ENCODE measurements around the gene CLPTM1L. TPM values are rescaled to one million over a fixed set of nuclear protein-coding genes. Genes with fewer than 3 reads are reported as not detected.

CLPTM1L gene
- polyA plus RNA-seq, 2 of the 4 experiments (the other 2 are of a cell fraction), result 171 to 173 TPM

DNA sequence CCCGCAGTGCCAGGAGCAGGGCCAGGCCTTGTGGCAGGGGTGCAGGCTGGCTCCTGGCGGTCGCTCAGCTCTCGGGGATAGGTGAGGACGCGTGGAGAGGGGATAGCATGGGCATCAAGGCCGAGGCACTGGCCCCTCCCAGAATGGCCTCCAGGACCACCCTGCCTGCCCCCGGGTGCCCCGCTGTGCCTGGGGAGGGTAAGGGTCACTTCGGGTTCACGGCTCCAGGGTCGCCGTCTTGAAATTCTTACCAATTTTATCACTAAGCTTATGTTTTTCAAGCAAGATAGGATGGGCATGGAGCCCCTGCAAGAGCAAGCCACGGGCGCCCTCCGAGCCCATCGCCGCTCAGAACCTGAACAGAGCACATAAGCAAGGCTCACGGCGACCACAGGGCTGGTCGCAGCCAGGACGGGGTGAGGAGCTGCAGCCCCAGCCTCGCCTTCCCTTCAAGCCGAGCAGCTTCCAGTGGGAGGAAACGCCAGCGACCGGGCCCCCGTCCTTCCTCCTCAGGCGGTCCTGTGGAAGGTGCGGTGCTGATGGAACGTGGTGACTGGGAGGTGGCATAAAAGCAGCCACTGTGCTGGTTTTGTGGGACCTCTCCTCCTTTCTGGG lies 14.2 kb upstream of the CLPTM1L start:
- no peak overlapping the region for H3K4me2 ChIP-seq
- no peaks in the 10 kb centered on the region for H3K4me1 ChIP-seq
- ATAC-seq, result no peak
- ChIA-PET POLR2A (no interaction called here), CTCF (interaction anchor here (0.9 to 1.5 kb wide), 6 partner anchors 13 to 285 kb away, joined by 3 to 5 read pairs (median 3); no protein-coding TSS in a partner anchor)
- H3K9me3 ChIP-seq, result no peaks in the 10 kb centered on the region
- FAIRE-seq, result no peak
- no peak for DNase-seq (ENCODE audit: low read depth in 1 of 2, low spot score in 1 of 2)
- no peak overlapping the region for H3K27ac ChIP-seq
- WGBS (ENCODE audit: missing lambda C conversion rate), result 70% methylated on average over 21 of the region's 31 CpGs
- TF ChIP-seq ELK1 (IDR thresholded peaks at IDR 0.05; ENCODE audit: low read depth, low read length), result no peak
- TF ChIP-seq POLR2AphosphoS2 (conservative IDR thresholded peaks at IDR 0.05; ENCODE audit: low read length), result no peak
- TF ChIP-seq CBX2 (IDR thresholded peaks at IDR 0.05; ENCODE audit: borderline replicate concordance, low read depth), result no peak
- TF ChIP-seq FOSB (CRISPR knock-in tag; IDR thresholded peaks at IDR 0.05), result no peak
- no peak for TF ChIP-seq HOXA7 (CRISPR knock-in tag; IDR thresholded peaks at IDR 0.05)
- TF ChIP-seq CHD4 (IDR thresholded peaks at IDR 0.05; ENCODE audit: borderline replicate concordance), result no peak
- H3K4me3 ChIP-seq, result no peak overlapping the region

GRCh38 chr5:1358726-1359025 lies 13.8 kb upstream of the CLPTM1L start:
- TF ChIP-seq MYC (IDR thresholded peaks at IDR 0.05; ENCODE audit: borderline replicate concordance, low read length), result no peak
- no peak for TF ChIP-seq SREBF2 (IDR thresholded peaks at IDR 0.05)
- TF ChIP-seq HDAC2 (IDR thresholded peaks at IDR 0.05), result no peak
- TF ChIP-seq CHD4 (IDR thresholded peaks at IDR 0.05; ENCODE audit: borderline replicate concordance), result no peak
- TF ChIP-seq EHF (CRISPR knock-in tag; IDR thresholded peaks at IDR 0.05), result no peak
- TF ChIP-seq, protein P1, sequence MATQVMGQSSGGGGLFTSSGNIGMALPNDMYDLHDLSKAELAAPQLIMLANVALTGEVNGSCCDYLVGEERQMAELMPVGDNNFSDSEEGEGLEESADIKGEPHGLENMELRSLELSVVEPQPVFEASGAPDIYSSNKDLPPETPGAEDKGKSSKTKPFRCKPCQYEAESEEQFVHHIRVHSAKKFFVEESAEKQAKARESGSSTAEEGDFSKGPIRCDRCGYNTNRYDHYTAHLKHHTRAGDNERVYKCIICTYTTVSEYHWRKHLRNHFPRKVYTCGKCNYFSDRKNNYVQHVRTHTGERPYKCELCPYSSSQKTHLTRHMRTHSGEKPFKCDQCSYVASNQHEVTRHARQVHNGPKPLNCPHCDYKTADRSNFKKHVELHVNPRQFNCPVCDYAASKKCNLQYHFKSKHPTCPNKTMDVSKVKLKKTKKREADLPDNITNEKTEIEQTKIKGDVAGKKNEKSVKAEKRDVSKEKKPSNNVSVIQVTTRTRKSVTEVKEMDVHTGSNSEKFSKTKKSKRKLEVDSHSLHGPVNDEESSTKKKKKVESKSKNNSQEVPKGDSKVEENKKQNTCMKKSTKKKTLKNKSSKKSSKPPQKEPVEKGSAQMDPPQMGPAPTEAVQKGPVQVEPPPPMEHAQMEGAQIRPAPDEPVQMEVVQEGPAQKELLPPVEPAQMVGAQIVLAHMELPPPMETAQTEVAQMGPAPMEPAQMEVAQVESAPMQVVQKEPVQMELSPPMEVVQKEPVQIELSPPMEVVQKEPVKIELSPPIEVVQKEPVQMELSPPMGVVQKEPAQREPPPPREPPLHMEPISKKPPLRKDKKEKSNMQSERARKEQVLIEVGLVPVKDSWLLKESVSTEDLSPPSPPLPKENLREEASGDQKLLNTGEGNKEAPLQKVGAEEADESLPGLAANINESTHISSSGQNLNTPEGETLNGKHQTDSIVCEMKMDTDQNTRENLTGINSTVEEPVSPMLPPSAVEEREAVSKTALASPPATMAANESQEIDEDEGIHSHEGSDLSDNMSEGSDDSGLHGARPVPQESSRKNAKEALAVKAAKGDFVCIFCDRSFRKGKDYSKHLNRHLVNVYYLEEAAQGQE (IDR thresholded peaks at IDR 0.05), result no peak
- TF ChIP-seq FOXS1 (CRISPR knock-in tag; IDR thresholded peaks at IDR 0.05), result no peak
- no peak for TF ChIP-seq ZNF302 (CRISPR knock-in tag; IDR thresholded peaks at IDR 0.05)
- no peak for TF ChIP-seq NFE2L2 (conservative IDR thresholded peaks at IDR 0.05; ENCODE audit: low read length)
- TF ChIP-seq HEYL (CRISPR knock-in tag; IDR thresholded peaks at IDR 0.05), result no peak
- DNase-seq (ENCODE audit: low read depth in 1 of 2, low spot score in 1 of 2) (no peak), FAIRE-seq (no peak), ATAC-seq (no peak; a peak in 1 of 6 replicates)
- no peak overlapping the region for H3K27ac ChIP-seq
- no peaks in the 10 kb centered on the region for H3K4me1 ChIP-seq
- CTCF ChIA-PET, result interaction anchor here (0.9 to 1.5 kb wide), 6 partner anchors 14 to 286 kb away, joined by 3 to 5 read pairs (median 3); no protein-coding TSS in a partner anchor
- POLR2A ChIA-PET, result no interaction called here
- no peaks in the 10 kb centered on the region for H3K9me3 ChIP-seq
- no peak overlapping the region for H3K4me3 ChIP-seq
- WGBS (ENCODE audit: missing lambda C conversion rate), result 47% methylated on average over 3 of the region's 10 CpGs
- H3K4me2 ChIP-seq, result no peak overlapping the region

DNA sequence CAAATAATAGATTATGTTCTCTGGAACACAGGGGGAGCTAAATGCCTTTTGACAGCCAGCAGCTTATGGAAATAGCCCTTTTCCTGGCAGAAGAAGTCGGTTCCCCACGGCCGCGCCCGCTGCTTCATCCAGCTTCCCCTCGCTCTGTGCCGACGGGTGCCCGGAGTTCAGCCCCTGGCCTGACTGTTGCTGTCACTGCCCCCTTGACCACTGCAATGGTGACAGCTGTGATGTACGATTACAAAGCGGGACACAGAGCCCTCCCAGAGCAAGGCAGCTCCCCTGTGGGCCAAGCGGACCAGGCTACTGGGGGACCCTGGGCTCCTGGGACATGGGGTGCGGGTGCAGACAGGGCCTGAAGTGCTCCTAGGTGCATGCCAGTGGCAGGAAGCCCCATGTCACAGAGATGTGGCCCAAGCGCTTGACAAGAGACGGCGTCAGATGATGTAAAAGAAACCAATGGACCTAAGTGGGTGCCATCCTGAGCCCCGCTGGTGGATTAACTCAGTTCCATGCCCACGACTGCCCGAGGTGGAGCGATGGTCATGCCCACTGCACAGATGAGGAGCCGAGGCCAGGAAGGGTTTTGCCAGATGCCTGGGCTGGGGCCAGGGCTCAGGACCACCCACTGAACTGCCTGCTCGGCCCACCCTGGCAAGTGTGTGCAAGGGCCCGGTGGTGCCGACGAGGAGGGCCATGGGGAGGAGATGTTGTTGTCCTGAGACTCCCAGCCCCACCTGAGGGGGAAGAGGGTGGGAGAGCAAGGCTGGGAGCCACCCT lies 13.2 kb upstream of the CLPTM1L start:
- no peak overlapping the region for H3K27ac ChIP-seq
- POLR2A ChIA-PET, result no interaction called here
- WGBS (ENCODE audit: missing lambda C conversion rate), result 72% methylated on average over 20 of the region's 25 CpGs
- CTCF ChIA-PET, result interaction anchor here (0.7 to 1.5 kb wide), 6 partner anchors 20 to 286 kb away, joined by 3 to 5 read pairs (median 3); no protein-coding TSS in a partner anchor
- no peaks in the 10 kb centered on the region for H3K4me1 ChIP-seq
- TF ChIP-seq, protein P2, sequence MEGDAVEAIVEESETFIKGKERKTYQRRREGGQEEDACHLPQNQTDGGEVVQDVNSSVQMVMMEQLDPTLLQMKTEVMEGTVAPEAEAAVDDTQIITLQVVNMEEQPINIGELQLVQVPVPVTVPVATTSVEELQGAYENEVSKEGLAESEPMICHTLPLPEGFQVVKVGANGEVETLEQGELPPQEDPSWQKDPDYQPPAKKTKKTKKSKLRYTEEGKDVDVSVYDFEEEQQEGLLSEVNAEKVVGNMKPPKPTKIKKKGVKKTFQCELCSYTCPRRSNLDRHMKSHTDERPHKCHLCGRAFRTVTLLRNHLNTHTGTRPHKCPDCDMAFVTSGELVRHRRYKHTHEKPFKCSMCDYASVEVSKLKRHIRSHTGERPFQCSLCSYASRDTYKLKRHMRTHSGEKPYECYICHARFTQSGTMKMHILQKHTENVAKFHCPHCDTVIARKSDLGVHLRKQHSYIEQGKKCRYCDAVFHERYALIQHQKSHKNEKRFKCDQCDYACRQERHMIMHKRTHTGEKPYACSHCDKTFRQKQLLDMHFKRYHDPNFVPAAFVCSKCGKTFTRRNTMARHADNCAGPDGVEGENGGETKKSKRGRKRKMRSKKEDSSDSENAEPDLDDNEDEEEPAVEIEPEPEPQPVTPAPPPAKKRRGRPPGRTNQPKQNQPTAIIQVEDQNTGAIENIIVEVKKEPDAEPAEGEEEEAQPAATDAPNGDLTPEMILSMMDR (IDR thresholded peaks at IDR 0.05), result no peak
- no peak for TF ChIP-seq CBX2 (IDR thresholded peaks at IDR 0.05; ENCODE audit: borderline replicate concordance, low read depth)
- no peak for TF ChIP-seq MAFK (IDR thresholded peaks at IDR 0.05; ENCODE audit: partially characterized antibody)
- TF ChIP-seq, protein P1 (IDR thresholded peaks at IDR 0.05), result no peak
- no peak for TF ChIP-seq TP53 (CRISPR knock-in tag; IDR thresholded peaks at IDR 0.05)
- TF ChIP-seq CBX8 (IDR thresholded peaks at IDR 0.05), result no peak
- TF ChIP-seq ZNF302 (CRISPR knock-in tag; IDR thresholded peaks at IDR 0.05), result no peak
- no peak for DNase-seq (ENCODE audit: low read depth in 1 of 2, low spot score in 1 of 2)
- no peaks in the 10 kb centered on the region for H3K9me3 ChIP-seq
- no peak overlapping the region for H3K4me3 ChIP-seq
- no peak for FAIRE-seq
- ATAC-seq, result no peak
- H3K4me2 ChIP-seq, result no peak overlapping the region
